ENCODE results near the gene ITGB2. TPM values are rescaled to one million over a fixed set of nuclear protein-coding genes. Genes with fewer than 3 reads are reported as not detected.
"Not testable (repeated sequence)": the region's sequence is repeated elsewhere in the genome, so short reads cannot be mapped to it uniquely, and the experiment has no call there.

ITGB2 gene
- total RNA-seq, 2 donors from 2014 or later: 31.5 to 70.7 TPM

DNA sequence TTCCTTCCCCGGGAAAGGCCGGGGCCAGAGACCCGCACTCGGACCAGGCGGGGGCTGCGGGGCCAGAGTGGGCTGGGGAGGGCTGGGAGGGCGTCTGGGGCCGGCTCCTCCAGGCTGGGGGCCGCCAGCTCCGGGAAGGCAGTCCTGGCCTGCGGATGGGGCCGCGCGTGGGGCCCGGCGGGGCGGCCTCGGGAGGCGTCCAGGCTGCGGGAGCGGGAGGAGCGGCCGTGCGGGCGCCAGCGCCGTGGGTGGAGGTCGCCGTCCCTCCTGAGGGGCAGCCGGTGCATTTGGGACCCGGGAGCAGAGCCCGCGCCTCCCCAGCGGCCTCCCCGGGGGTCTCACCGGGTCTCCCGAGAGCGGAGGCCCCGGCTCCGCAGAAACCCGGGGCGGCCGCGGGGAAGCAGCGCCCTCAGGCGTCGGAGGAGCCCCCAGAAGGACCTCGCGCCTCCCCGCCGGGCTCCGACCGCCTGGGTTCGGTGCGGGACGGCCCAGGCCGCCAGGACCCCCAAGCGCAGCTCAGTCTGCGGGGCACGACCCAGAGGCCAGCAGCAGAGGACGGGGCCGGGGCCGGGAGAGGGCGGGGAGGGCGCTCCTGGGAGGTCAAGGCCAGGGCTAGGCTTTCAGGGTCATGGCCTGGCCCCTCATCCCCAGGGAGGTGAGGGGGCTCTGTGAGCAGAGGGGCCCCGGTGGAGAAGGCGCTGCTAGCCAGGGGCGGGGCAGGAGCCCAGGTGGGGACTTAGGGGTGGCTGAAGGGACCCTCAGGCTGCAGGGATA lies 11.9 kb upstream of the ITGB2 start:
- peak; percentile 61 to 62 for ATAC-seq
- intact Hi-C loops (cut with DNase I): loop anchor here in 1 of 2 donors (5.0 kb wide), 1 partner anchor 130 kb away; the partner anchor contains the start of gene UBE2G2
- peak; percentile 53 for DNase-seq

DNA sequence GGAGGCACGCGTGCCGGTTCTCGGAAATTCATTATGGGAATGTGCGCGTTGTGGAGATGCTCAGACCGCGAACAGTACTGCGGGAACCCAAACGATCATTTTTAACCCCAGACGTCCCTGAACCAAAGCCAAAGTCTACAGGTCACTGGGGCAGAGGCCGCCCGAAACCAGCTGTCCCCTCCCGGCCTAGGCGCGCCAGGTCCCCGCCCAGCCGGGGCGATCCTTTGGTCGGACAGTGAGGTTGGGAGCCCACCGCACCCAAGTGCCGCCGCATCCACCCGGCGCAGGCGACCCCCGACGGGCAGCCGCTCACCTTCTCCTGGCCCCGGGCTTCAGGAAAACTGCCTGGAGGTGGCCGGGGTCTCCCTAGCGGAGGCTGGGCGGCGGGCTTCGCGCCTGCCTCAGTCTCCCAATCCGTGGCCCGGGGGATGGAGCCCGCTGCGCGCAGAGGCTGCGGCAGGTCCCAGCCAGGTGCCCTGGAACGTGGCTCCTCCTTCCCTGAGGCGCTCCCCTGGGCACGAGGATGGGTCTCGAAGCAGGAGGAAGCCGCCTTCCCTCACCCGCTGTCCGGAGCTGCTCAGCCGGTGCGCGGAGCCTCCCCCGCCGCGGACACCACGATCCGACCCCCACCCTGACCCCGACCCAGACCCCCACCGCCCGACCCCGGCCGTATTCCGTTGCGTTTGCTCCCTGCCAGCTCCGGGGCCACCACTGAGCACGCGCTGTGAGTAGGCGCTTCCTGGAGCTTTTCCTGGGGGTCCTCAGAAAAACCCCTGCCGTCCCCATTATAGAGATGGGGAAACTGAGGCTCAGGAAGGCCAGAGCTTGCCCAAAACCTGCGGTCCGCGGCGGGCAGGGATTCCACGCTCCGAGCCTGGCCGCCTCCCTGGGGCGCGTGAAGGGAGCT lies 11.1 kb upstream of the ITGB2 start:
- intact Hi-C loops (cut with DNase I): loop anchor here in 1 of 2 donors (5.0 kb wide), 1 partner anchor 129 kb away; the partner anchor contains the start of gene UBE2G2
- ATAC-seq: peak in 1 of 2 donors; percentile 4
- DNase-seq: peak; percentile 25

DNA sequence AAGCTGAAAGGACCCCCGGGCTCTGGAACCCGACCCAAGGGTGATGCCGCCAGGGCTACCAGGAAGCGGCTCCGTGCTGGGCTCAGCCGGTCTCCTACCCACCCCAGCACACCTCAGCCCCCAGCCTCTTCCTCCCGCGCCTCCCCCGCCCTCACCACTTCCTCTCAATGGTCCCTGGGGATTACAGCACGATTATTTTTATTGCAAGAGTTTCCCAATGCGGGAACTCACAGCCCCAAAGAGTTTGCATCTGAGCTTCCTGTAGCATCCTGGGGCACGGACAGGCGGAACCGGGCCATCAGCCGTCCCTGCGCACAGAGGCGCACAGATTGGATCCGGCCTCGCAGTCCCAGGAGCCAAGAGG lies 10.4 kb upstream of the ITGB2 start:
- DNase-seq (peak; percentile 41), ATAC-seq (peak; percentile 16 to 38)
- intact Hi-C loops (cut with DNase I): loop anchor here in 1 of 2 donors (5.0 kb wide), 1 partner anchor 129 kb away; the partner anchor contains the start of gene UBE2G2

DNA sequence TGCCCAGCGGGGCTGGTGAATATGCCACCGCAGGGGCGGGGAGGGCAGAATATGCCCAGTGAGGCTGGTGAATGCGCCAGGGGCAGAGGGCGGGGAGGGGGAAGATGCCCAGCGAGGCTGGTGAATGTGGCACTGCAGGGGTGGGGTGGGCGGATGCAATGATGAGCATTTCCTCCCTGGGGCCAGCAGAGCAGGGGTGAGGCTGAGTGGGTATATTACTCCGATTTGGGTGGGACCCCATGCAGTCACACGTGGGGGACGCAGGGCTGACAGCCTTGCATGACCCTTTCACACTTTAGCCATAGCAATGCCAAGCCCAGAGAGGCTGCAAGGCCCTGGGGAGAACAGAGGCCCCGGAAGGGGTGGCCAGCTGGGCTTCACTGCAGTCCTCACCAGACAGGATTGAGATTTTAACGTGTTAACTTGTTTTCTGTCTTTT lies 9.9 kb upstream of the ITGB2 start:
- ATAC-seq: peak in 1 of 2 donors; percentile 4
- DNase-seq: peak; percentile 59
- intact Hi-C loops (cut with DNase I): loop anchor here in 1 of 2 donors (5.0 kb wide), 1 partner anchor 128 kb away; the partner anchor contains the start of gene UBE2G2

DNA sequence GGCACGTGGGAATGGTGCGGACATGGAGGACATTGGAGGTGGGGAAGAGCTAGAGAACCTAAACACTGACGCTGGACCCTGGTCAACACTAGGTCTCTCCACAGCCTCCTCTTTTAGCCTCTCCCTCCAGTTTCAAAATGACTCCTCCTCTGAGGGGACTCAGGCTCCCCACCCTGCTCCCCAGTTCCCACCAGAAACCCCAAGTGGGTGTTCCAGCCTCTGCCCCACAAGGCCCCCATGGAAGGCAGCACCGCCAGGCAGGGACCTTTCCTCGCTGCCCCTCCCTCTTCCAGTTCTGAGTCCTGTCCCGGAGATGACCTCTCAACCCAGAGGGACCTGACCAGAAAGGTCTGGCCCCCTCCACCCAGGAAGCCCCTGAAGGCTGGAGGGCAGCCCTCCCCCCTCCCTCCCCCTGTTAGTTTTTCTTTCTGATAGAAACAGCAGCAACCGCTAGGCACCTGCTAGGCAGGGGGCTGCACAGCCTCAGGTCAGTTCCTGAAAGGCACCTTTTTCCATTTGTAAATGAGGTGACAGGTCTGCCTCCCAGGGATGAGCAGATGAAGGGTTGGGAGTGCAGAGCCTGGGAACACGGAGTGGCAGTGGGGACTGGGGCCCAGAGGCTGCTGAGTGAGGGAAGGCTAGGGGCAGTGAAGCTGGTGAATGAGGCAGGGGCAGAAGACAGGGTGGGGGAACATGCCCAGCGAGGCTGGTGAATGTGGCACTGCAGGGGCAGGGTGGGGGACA lies 9.3 kb upstream of the ITGB2 start:
- ATAC-seq (no peak), DNase-seq (peak; percentile 12)
- intact Hi-C loops (cut with DNase I): loop anchor here in 1 of 2 donors (5.0 kb wide), 1 partner anchor 128 kb away; the partner anchor contains the start of gene UBE2G2

GRCh38 chr21:44929242-44929798 lies 8.6 kb upstream of the ITGB2 start:
- no peak for ATAC-seq
- intact Hi-C loops (cut with DNase I): no loop called here
- no peak for DNase-seq

DNA sequence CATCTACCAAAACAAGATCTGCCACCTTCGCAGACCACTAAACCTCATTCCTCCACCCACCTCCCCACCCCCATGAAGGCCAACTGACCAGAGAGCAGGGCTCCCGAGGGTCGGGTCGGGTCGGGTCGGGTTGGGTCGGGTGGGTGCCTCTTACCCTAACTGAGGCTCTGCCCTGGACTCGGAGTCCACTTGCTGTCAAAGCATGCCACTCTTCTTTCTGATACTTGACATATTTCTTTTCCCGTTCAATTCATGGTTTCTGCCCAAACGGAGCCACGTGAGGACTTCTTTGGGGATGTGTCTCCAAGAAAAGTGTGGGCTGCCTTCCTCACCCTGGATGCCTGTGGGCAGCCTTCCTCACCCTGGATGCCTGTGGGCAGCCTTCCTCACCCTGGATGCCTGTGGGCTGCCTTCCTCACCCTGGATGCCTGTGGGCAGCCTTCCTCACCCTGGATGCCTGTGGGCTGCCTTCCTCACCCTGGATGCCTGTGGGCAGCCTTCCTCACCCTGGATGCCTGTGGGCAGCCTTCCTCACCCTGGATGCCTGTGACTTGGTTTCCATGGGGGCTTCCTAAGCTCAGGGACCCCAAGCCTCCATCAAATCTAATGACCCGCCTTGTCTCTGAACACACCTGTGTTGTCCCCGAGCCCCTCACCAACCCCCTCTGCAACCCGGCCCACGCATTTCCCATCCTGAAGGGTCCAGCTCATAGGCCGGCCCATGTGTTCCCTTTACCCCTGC lies 8.0 kb upstream of the ITGB2 start:
- peak; percentile 13 for DNase-seq
- intact Hi-C loops (cut with DNase I); ATAC-seq: not testable (repeated sequence)

GRCh38 chr21:44927587-44928461 lies 7.1 kb upstream of the ITGB2 start:
- ATAC-seq (peak; percentile 34 to 55), DNase-seq (peak; percentile 39)
- intact Hi-C loops (cut with DNase I): no loop called here

DNA sequence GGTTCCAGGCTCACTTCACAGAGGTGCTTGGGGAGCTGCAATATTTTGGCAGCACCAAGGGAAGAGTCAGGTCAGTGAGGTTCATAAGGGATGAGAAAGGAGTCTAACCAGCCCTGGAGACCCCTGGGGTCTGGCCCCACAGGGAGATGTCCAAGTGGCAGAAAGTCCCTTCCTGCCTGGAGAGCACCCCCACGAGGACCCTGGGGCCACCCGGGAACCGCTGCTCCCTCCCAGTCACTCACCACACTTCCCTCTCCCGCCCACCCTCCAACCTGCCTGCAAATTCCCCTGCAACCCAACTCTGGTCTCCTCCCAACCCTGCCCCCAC lies 6.5 kb upstream of the ITGB2 start:
- DNase-seq (no peak), ATAC-seq (no peak)
- intact Hi-C loops (cut with DNase I): no loop called here

- DNase-seq: peak; percentile 24
- ATAC-seq: no peak
Observed at GRCh38 chr21:44926331-44927101, 5.8 kb upstream of the ITGB2 start.

DNA sequence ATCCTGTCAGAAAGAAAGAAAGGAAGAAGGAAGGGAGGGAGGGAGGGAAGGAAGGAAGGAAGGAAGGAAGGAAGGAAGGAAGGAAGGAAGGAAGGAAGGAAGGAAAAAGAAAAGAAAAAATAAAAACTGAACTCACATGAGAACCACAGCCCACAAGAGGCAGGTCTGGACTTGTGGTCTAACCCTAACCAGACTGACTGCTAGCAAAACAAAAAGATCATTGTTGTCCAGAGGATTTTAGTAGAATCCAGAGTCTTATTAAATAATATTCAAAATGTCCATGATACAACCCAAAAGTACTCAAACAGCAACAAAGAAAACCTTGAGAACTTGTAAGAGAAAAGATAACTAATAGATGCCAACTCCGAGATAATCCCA lies 4.7 kb upstream of the ITGB2 start:
- intact Hi-C loops (cut with DNase I): no loop called here
- DNase-seq (no peak), ATAC-seq (no peak)

More at GRCh38 chr21:44926331-44927101, 5.8 kb upstream of the ITGB2 start:
- intact Hi-C loops (cut with DNase I): no loop called here

- intact Hi-C loops (cut with DNase I): no loop called here
- ATAC-seq (peak in 1 of 2 donors; percentile 27), DNase-seq (peak; percentile 12)
Observed at GRCh38 chr21:44924606-44925377, 4.1 kb upstream of the ITGB2 start.

- DNase-seq: no peak
- intact Hi-C loops (cut with DNase I): no loop called here
- ATAC-seq: no peak
Observed at GRCh38 chr21:44923480-44924084, 2.9 kb upstream of the ITGB2 start.

DNA sequence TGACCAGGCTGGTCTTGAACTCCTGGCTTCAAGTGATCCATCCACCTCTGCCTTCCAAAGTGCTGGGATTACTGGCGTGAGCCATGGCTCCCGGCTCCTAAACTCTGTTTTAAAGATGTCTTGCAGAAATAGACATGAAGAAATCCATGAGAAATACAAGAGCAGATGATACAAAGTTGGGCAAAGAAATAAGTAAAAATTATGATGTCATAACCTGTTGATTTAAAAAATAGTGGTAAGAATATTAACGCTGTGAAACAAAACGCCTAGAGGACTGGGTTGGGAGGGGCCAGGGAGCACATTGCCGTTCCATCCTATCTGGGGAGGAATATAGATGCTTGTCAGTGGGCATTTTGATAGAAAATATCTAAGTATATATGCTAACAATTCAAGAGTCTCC lies 1.2 kb upstream of the ITGB2 start:
- no peak for ATAC-seq
- intact Hi-C loops (cut with DNase I): no loop called here
- no peak for DNase-seq
